HG03159 (cell line): Measurements from ENCODE around the gene FAM120A.
A peak's percentile ranks its signal among the peaks of the same experiment; 100 is the strongest.
"Not testable (repeated sequence)": the region's sequence is repeated elsewhere in the genome, so short reads cannot be mapped to it uniquely, and the experiment has no call there.

Experiments used
- ATAC-seq: cut with Tn5 transposase; IDR thresholded peaks from one replicate; pipeline ENCODE4 v1.9.1; 2021; ENCODE audit warnings: mild to moderate bottlenecking, moderate library complexity; ENCODE audit not compliant: unreplicated experiment

Gene FAM120A, protein sequence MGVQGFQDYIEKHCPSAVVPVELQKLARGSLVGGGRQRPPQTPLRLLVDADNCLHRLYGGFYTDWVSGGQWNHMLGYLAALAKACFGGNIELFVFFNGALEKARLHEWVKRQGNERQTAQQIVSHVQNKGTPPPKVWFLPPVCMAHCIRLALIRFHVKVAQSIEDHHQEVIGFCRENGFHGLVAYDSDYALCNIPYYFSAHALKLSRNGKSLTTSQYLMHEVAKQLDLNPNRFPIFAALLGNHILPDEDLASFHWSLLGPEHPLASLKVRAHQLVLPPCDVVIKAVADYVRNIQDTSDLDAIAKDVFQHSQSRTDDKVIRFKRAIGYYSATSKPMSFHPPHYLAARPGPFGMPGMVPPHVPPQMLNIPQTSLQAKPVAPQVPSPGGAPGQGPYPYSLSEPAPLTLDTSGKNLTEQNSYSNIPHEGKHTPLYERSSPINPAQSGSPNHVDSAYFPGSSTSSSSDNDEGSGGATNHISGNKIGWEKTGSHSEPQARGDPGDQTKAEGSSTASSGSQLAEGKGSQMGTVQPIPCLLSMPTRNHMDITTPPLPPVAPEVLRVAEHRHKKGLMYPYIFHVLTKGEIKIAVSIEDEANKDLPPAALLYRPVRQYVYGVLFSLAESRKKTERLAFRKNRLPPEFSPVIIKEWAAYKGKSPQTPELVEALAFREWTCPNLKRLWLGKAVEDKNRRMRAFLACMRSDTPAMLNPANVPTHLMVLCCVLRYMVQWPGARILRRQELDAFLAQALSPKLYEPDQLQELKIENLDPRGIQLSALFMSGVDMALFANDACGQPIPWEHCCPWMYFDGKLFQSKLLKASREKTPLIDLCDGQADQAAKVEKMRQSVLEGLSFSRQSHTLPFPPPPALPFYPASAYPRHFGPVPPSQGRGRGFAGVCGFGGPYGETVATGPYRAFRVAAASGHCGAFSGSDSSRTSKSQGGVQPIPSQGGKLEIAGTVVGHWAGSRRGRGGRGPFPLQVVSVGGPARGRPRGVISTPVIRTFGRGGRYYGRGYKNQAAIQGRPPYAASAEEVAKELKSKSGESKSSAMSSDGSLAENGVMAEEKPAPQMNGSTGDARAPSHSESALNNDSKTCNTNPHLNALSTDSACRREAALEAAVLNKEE

DNA sequence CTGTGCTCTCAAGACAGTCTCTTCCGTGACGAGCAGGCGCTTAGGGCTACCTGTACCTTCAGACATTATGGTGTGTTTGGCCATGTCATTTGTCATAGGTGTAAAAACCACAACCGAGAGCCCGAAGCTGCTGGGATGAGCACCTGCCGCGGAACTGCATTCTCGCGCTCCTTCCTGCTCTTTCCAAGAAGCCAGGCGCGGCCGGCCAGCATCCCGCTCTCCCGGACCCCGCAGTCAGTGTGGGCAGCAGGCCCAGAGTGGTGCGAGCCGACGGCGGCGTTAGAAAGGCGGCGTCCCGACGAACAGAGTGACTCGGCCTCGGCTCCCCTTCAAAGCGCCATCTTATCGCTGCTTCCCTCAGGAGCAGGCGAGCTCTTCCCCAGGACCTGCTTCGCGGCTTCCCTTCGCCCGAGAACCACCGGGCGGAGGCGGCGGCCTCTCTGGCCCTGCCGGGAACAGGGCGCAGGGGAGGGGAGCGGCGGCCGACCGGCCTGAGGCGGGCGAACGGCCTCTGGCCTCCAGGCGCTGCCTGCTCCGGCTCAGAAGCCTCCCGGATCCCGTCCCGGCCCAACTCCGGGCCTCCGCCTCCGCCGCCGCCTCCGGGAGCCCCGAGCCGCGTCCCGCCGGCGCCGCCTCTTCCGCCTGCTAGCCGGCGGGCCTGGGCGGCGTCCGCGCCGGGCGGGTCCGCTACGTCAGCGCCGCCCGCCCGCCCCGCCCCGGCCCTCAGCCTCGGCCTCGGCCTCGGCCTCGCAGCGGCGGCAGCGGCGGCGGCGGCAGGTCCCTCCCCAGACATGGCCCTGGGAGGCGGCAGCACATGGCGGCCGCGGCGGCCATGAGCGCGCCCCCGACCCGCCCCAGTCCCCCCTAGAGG lies at the start of gene FAM120A:
FAM120A (plus strand) TSS at position 741 of the 871 bp plus-strand sequence. CDS start 231 bp downstream, outside the sequence.
- ATAC-seq, result peak; percentile 58

GRCh38 chr9:93406371-93406770 lies 45.1 kb upstream of the FAM120A start:
- no peak for ATAC-seq

GRCh38 chr9:93413530-93413929 lies 38.0 kb upstream of the FAM120A start:
- ATAC-seq, result no peak

DNA sequence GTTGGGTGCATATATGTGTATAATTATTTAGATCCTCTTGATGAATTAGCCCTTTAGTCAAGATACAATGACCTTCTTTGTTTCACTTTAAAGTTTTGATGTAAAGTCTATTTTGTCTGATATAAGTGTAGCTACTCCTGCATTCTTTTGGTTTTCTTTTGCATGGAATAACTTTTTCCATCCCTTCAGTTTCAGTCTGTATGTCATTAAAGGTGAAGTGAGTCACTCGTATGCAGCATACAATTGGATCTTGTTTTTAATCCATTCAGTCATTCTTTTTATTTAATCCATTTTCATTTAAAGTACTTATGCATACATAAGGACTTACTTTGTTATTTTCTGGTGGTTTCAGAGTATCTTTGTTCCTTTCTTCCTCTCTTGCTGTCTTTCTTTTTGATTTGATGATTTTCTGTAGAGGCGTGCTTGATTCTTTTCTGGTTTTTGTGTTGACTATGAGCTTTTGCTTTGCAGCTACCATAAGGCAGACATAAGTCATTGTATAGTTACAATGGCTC lies 36.3 kb upstream of the FAM120A start:
- ATAC-seq, result no peak

DNA sequence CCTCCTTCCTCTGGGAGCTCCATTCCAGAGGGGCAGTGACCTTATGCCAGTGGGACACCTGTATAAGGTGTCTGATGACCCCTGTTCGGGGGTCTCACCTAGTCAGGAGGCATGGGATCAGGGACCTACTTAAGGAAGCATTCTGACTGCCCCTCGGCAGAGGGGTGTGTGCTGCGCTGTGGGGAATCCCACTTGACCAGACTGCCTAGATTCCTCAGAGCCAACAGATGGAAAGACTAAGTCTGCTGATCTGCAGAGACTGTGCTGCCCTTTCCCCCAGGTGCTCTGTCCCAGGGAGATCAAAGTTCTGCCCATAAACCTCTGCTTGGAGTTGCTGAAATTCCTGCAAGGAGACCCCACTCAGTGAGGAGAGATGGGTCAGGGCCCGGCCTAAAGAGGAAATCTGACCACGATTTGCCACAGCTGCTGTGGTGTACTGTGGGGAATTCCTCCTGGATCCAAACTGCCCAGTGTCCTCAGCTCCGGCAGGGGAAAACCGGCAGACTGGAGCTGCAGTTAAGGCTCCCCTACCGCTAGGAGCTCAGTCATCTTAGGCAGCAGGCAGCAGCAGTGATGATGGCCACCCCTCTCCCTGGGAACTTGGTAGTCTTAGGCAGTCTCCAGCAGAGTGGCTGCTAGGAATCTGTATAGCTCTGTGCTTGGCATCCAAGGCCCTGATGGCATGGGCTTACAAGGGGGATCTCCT lies 34.8 kb upstream of the FAM120A start:
- ATAC-seq, result no peak

- ATAC-seq, result no peak
Observed at GRCh38 chr9:93417538-93417937, 33.9 kb upstream of the FAM120A start.

GRCh38 chr9:93419023-93419422 lies 32.5 kb upstream of the FAM120A start:
- ATAC-seq, result no peak

DNA sequence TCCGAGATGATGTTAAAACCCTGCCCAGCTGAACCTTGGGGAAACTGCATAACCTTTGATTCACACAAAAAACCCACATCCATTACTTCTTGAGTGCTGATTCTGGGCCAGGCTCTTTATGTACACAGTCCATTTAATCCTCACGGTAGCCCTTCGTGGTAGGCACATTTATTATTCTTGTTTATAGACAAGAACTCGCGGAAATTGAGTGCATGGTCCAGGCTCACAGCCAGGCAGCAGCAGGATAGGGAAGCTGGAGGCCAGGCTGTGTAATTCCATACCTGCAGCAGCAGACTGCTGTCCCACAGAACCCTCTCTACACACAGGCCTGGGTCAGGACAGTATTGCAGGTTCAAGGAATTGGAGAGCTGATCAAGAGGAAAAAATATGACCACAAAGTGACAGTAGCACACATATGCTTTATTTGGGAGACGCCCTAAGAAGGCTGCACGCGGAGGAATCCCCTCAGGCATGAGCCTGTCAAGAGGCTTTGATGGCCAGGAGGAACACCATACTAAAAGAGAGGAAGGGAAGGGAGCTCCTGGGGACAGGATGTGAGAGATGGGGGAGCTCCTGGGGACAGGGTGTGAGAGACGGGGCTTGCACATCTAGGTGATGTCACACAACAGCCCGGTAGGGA lies 28.4 kb upstream of the FAM120A start:
- no peak for ATAC-seq

GRCh38 chr9:93427655-93428379 lies 23.7 kb upstream of the FAM120A start:
- no peak for ATAC-seq

DNA sequence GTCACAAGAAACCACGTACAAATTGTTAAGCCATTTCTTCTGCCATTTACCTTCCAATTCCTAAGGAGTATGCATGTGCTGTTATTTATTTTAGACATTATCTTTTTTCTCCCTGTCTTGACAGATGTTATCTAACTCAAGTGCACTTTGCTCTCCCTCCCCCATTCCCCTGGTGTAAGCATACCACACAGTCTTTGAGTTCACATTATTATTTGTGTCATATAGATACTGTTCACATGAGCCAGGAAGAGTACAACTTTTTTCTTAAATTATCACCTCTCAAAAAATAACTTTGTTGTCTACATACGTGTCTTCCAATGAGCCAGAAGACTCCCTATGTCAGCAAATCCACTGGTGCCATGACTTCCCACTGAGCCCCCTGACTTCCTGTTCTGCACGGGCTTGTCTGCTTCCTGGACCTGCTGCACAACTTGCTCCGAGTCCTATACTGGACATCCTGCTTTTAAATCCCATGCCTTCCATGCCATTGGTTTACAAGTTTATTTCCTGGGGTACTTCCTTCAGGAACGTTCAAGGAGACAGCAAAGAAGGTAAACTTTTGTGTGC lies 19.9 kb upstream of the FAM120A start:
- no peak for ATAC-seq

DNA sequence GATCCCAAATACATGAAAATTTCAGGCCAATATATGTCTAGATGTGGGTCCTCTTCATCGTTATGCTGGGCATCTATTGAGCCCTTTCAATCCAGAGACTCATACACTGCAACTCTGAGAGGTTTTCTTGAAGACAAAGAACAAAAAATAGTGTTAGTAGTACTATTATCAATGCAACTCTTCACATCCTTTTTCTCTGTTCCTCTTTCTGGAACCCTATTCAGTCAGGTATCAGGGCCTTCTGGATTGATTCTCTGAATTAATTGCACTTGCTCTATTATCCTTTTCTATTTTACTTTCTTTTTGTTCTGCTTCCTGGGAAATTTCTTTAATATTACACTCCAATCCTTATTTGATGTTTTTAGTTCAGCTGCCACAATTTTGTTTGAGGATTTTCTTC lies 18.5 kb upstream of the FAM120A start:
- ATAC-seq, result no peak

GRCh38 chr9:93434056-93434455 lies 17.4 kb upstream of the FAM120A start:
- no peak for ATAC-seq

DNA sequence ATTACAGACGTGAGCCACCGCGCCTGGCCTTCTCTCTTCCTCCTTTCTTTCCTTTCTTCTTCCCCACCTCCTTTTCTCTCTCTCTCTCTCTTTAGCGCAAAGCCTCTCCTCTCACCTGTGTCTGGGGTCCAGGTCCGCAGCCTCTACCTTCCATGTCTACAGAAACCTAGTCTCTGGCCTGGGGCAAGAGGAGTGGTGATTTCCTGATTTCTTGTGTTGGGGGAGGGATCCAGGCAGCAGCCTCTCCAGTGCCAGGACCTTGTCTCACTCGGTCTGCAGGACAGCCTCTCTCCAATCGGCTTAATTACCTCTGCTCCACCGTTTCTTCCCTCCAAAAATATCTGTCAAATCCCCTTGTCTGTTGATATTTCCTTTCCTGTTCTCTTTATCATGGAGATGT lies 16.1 kb upstream of the FAM120A start:
- ATAC-seq, result no peak

DNA sequence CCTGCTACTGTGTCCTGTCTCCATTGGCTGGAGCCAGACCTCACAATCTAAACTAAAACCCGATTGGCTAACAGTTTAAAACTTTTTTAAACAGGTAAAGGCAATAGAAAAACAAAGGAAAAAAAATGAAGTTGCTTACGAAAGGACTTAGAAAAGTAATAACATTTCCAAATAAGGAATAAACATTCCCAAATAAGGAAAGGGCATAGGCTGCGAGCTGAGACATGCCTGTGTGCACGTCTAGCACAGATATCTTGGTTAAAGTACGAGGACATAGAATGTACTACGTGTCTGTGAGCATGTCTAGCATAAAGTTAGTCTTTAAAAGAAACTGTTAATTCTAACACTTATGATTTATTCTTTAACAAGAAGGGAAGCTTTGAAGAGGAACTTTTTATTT lies 15.3 kb upstream of the FAM120A start:
- no peak for ATAC-seq

DNA sequence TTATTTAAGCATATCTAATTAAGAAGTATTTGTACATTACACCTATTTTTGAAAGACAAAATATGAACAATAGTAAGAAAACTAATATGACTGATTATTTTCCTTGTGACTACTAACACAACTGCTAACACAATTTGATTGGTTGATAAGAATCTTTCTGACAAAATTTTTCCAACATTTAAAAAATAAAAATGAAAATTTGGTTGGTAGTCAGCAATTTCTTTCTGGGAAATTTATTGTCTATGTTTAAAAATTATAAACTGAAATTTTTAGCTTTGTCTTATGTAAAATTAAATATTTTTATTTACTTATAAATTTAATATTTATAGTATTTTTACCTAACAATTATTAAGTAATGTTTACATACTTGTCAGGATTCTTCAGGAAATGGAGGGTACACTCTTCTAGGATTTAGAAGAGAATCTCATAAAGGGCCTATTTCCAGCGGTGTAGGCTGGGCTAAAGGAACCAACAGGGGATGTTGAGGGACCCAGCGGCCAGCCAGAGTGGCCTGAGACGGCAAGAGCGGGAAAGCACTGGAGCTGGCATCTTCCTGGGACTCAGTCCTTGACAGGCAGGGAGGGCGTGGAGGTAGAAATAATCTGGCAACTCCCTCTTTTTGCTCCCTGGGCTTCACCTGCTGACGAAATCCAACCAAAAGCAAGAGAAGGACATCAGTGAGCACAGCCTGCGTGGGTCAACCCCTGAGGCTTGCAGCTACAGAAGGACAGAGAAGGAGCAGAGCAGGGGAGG lies 14.7 kb upstream of the FAM120A start:
- no peak for ATAC-seq

- ATAC-seq, result no peak
Observed at GRCh38 chr9:93437996-93438395, 13.5 kb upstream of the FAM120A start.

DNA sequence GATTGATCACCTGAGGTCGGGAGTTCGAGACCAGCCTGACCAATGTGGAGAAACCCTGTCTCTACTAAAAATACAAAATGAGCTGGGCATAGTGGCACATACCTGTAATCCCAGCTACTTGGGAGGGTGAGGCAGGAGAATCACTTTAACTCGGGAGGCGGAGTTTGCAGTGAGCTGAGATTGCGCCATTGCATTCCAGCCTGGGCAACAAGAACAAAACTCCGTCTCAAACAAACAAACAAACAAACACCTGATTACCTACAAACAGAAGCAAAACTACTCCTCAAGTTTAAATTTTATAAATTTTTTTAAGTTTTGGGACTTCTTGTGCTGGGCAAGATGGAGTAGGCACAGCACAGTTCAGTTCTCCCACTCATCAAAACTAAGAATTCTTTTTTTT lies 12.2 kb upstream of the FAM120A start:
- not testable (repeated sequence) for ATAC-seq
